Stimulated activated CD8-positive, alpha-beta memory T cell treated with anti-CD3 and anti-CD28 coated beads, Interleukin-7, amount 100 ng/mL, for 1 hour (primary cell): ENCODE data around the gene PEX26.
"Not testable (repeated sequence)": the region's sequence is repeated elsewhere in the genome, so short reads cannot be mapped to it uniquely, and the experiment has no call there.

Experiments used
- DNase-seq, 2 donors: peaks; one replicate each; pipeline ENCODE4 v3.0.0-alpha.2; 2020; ENCODE audit warnings: low read depth in 2 of 2

PEX26 gene

DNA sequence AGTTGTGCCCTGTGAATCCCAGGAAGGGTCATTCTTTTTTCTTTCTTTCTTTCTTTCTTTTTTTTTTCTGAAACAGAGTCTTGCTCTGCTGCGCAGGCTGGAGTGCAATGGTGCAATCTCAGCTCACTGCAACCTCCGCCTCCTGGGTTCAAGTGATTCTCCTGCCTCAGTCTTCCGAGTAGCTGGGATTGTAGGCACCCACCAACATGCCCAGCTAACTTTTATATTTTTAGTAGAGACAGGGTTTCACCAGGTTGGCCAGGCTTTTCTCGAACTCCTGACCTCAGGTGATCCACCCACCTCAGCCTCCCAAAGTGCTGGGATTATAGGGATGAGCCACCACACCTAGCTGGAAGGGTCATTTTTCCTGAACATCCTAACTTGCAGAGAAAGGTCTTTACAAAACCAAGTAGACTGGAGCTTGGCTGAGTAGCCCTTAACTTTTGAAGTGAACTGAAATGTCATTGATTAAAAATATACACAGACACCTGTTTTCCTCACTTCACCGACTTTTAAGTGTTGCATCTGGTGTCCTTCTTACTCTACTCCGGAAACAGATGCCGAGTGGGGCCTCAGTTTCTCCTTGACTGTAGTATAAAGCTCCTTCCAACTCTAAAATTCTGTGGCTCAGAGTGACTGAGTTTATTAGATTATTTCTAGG, 6.4 kb upstream of the PEX26 start:
- not testable (repeated sequence) for DNase-seq

DNA sequence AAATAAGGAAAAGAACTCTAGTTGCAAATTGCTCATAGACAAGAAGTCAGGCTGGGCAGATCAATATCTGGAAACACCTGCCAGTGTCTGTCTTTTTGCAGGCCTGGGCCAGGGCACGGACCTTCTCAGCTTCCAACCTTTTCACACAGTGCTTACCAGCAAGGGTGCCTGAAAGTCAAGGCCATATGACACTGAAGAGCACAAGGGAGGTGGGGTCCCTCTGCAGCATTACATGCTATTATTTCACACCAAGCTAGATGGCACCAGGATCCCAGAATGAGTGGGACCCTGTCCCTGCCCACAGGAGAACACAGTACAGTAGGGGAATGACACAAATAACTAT, 5.9 kb upstream of the PEX26 start:
- no peak for DNase-seq

DNA sequence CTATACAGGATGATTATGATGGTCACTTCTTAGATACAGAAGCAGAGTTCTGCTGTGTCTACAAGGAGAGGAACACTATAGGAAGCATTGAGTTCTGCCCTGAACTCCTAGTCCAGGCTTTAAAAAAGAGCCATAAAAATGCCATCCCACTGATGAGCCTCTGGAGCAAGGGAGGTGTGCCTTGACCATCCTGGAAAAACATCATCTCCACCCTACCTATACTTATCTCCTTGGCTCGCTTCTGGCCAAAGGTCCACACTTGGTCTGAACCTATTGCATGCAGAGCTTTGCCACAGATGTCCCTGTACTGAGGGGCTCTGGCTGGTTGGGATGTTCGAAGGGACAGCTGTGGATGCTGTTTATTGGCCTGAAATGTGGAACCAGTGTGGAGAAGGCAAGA, 4.3 kb upstream of the PEX26 start:
- no peak for DNase-seq

DNA sequence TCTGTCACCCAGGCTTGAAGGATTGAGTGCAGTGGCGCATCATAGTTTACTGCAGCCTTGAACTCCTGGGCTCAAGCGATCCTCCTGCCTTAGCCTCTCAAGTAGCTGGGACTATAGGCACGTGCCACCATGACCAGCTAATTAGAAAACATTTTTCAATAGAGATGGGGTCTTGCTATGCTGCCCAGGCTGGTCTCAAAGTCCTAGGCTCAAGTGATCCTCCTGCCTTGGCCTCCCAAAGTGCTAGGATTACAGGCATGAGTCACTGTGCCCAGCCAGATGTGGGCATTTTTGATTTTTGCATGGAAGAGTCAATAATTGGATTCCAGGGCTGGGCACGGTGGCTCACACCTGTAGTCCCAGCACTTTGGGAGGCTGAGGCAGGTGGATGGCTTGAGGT, 3.9 kb upstream of the PEX26 start:
- not testable (repeated sequence) for DNase-seq

DNA sequence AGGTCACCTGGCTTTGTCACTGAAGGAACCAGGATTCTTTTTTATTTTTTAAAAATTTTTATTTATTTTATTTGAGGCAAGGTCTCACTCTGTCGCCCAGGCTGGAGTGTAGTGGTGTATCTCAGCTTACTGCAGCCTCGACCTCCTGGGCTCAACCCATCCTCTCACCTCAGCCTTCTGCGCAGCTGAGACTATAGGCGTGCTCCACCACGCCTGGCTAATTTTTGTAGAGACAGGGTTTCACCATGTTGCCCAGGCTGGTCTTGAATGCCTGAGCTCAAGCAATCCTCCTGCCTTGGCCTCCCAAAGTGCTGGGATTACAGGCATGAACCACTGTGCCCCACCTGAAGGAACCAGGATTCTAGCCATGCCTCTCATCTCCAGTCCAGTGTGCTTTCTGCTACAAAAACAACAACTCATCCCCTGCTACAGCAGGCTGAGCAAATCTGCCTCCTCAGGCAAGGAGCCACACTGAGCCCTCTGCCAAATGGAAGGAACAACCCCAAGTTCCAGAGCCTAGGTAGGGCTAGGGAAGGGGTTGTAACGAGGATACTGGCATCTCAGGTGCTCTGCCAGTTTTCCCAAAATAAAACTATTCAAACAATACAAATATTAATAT, 2.6 kb upstream of the PEX26 start:
- DNase-seq: no peak

DNA sequence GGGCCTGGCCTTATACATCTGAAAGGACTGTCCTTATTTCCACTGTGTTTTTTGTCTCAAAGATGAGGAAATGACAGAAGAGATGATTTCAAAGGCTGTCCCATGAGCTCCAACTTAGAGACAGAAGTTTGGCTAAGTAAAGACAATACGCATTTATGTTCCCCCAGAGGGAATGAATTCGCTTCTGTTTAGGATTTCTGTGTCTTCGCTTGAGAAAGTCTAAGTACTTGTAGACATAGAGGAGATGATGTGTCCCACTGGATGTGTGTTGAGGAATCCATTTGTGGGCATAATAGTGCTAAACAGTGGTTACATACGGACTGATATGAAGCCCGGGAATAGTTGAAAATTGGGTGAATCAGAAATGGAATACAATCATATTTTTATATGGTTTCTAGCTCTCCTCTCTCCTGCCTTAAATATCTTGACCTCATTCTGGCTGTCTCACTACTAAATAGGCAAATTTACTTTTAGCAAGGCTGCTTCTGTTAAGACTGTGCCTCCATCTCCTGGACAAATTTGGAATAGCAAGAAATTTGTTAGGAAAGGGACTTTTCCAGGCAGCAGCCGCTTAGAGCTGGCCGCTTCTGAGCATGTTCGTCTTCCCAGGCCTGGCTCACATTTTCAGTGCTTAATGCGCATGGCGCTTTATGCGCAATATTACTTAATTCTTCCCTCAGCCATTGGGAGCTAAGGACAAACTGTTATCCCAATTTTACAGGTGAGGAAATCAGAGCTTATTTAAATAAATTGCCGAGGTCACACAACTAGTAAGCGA, 1.9 kb upstream of the PEX26 start:
- no peak for DNase-seq

DNA sequence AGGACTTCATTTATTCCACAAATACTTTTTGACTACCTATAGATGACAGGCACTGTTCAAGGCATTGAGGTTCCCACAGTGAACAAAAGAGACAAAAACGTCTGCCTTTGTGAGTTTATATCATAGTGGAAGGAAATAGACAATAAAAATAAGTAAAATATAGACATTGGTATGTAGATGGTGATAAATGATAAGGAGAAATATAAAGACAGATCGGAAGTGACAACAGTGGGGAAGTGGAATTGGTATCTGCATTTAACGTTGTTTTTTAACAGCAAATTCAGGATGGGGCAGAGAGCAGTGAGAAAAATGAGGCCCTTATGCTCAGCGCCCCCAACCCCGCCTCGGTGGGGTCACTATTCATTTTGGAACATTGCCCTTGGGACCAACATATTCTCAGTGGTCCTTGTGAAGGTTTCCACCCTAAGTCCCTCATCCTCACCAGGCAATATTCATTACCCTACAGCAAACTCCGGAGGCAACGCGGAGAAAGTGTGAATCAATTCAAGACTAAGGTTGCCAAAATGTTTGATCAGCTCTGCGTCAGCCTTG, 627 bp upstream of the PEX26 start:
- no peak for DNase-seq

DNA sequence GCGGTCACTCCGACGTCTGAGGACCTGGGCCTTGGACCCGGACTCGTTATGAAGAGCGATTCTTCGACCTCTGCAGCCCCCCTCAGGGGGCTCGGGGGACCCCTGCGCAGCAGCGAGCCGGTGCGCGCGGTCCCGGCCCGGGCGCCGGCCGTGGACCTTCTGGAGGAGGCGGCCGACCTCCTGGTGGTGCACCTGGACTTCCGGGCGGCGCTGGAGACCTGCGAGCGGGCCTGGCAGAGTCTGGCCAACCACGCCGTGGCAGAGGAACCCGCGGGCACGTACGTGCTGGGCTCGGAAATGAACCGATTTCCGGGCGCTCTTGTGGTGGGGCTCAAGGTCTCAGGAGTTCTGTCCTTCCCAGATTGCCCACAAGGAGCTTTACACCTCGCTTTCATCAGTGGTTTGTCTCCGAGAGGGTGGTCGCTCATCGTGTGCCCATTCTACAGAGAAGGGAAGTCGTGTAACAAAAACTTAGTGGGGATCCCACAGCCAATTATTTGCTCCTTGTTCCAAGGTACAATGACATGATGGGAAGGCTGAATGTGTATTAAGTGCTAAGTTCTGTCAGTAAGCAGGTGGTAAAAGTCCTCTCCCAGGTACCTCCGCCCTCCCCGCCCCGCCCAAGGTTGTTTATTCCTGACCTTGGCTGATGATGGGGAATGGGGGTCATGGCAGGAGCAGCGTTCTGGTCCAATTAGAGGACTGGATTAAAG, 695 bp downstream of the PEX26 start:
- no peak for DNase-seq

DNA sequence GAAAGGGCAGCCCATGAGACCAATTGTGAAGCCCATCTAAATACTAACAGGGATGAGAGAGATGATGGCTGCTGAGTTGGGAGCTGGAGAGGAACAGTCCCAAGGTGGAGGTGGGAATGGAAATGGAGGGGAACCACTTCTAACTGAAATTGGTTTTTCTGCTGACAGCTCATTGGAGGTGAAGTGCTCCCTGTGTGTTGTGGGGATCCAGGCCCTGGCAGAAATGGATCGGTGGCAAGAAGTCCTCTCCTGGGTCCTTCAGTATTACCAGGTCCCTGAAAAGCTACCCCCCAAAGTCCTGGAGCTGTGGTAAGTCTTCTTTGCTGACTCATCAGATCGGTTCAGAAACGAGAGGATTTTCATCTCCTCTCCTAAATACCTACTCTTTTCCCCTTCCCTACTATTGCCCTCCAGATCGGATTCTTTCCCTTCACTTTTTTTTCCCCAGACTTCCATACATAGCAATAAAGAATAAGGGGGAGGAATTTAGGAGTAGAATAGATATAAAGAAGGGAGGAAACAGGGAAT, 2.0 kb downstream of the PEX26 start:
- DNase-seq: no peak

DNA sequence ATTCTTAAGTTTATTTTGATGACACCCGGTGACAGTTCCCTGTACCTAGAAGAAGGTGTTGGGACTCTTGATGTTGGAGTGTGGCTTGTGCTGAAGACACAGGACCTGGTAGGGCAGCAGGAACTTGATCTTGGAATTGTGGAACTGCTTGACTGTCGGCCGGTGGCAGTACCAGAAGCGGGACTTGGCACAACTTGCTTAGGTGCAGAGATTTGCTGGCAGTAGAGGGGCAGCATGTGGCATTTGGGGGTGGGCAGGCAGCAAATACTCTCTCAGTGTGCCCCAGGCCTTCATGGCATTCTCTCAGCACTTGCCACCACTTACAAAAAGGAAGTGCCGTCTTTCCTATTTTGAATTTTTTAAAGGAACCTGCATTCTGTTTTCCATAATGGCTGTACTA, 3.6 kb downstream of the PEX26 start:
- no peak for DNase-seq

DNA sequence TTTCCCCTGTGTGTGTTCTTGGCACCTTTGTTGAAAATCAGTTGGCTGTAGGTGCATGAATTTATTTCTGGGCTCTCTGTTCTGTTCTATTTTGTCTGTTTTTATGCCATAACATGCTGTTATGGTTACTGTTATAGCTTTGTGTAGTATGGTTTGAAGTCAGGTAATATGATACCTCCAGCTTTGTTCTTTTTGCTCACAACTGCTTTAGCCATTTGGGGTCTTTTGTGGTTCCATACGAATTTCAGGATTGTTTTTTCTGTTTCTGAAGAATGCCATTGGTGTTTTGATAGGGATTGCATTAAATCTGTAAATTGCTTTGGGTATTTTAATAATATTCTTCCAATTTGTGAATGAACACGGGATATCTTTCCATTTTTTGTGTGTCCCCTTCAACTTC, 4.7 kb downstream of the PEX26 start:
- DNase-seq: no peak

DNA sequence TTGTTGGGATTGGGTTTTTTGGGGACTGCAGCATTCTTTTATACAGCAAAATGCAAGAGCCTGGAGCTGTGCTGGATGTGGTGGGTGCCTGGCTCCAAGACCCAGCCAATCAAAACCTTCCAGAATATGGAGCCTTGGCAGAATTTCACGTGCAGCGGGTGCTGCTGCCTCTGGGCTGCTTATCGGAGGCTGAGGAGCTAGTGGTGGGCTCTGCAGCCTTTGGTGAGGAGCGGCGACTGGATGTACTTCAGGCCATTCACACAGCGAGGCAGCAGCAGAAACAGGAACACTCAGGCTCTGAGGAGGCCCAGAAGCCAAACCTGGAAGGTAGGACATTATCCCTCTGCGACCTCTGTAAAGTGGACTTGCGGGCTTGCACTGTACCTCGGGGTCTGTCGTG, 5.6 kb downstream of the PEX26 start:
- no peak for DNase-seq

DNA sequence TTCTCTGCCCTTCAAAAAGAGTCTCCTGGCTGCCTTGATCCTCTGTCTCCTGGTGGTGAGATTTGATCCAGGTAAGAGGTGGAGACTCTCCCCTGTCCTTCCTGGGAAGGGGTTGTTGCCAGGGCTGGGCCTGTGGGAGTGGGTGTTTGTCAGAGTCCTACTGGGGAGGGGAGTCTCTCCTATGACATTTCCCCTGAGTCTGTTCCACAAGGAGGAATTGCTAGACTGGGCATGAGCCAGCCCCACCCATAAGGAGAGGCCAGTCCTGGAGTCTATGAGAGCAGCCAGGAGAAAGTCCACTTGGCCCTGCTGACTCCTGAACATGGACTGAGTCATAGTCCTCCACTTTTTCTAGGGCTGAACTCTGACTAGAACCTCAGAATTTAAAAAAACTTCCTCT, 7.4 kb downstream of the PEX26 start:
- no peak for DNase-seq

DNA sequence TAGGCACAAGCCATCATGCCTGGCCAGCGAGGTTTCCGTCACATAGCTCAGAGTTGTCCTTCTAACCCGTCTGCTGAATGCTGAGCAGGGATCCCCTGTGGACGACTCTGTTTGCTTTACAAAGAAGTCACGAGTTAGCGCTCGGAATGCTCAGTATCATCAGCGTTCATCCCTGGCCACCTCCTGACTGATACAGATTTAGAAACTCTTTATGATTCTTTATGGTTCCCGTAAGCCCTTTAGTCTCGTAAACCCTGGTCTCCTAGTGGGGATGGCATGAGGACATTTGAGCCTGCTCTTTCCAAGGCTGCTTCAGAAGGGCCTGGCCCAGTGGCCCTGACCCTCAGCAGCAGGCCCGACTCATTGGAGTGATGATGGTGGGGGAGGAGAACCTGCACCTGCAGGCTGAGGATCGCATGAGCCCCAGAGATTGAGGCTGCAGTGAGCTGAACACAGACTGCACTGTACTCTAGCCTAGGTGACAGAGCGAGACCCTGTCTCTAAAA, 9.6 kb downstream of the PEX26 start:
- DNase-seq: no peak

DNA sequence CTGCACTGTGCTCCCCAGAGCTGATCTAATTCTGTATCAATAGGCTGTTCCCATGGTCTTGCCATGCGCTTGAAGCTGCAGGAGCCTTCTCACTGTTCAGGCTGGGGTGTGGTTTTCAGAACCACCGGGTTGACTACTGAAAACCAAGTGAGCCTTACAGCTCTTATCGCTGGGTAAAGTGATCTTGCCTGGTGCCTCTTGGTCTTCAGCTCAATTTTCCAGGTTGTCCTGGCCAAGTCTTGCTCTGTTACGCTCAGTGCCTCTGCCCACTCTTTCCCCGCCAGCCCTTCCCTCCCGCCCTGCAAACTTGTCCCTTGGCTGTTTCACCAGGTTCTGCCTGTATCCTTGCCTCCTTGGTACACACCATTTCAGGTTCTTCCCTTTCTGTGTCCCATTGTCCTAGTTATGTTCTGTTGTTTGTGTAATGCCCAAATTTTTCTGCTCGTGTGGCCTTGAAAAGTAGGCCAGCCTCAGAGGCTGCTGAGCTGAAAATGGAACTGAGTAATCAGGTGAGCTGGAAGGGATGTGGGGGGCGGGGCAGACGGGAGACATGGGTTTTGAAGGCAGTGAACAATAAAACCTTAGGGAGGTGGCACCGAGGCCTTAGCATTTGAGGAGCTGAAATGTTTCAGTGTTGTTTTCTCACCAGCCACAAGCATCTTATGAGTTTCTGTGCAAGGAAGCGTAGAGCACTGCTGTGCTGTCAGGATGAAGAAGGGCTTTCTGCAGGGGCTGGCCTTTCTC, 11.2 kb downstream of the PEX26 start:
- DNase-seq: no peak

DNA sequence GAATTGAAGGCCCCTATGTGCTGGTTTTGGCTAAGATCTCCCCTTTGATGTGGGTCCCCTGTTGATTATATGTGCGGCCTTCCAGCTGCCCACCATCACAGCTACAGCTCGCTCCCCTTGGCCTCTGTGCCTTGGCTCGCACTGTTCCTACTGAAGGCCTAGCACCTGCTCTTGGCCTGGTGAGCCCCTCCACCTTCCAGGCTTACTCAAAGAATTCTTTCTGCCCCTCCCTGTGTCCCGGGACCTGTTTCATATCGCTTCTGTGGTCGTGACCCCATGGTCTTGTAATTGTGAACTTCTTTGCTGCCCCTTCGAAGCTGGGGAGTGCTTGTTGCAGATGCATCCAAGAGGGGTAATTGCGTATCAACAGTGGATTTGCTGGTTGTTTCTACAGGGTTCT, 12.5 kb downstream of the PEX26 start:
- DNase-seq: no peak

DNA sequence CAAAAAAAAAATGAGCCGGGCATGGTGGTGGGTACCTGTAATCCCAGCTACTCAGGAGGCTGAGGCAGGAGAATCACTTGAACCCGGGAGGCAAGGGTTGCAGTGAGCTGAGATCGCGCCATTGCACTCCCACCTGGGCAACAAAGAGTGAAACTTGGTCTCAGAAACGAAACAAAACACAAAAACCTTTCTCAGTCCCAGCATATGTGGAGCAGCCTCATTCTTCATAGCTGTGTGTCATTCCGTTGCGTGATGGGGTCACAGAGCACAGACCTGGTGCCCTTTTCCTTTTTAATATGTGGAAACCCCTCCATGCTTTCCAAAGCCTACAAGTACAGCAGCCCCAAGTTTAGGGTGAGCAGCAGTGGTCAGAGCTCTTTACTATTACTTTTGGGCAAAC, 13.7 kb downstream of the PEX26 start:
- no peak for DNase-seq

DNA sequence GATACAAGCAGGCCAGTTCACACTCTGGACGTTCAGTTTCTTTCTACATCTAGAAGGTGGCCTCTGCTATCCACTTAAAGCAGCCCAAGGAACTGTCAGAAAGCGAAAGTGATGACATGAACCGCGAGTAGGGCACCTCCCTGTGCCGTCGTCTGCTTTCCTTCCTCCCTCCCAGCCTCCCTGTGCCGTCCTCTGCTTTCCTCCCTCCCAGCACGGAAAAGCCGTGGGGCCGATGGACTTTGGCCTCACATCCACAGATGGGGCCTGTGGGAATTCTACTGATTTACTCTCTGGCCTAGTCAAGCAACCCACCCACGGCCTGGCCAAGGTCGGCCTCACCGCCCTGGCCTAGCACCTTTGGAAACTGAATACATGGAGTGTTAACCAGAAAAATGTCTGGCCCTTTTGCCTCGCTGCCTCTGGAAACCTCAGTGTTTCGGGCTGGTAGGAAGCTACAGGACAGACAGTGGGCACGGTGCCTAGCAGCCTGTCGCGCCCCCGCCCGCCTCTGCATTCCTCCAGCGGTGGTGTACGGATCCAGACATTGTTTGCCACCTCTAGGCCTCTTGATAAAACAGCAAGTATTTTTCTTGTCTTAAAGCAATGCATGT, 14.2 kb downstream of the PEX26 start:
- no peak for DNase-seq

DNA sequence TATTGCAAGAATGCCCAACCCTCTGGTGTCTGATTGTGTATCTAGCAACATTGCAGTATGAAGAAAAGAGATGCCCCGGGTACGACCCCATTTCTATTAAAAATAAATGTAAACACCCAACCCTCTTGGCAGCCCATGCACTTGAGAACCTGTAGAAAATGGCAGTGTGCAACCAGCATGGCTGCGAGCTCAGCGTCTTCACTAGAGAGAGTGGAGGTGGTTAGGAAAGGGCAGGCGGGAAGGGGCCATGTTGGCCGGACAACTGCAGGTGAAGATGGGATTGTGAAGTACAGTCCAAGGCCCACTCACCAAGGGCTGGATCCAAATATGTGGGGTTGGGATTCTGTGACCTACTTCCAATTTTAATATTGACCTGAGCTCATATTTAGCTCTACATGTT, 15.9 kb downstream of the PEX26 start:
- DNase-seq: no peak

DNA sequence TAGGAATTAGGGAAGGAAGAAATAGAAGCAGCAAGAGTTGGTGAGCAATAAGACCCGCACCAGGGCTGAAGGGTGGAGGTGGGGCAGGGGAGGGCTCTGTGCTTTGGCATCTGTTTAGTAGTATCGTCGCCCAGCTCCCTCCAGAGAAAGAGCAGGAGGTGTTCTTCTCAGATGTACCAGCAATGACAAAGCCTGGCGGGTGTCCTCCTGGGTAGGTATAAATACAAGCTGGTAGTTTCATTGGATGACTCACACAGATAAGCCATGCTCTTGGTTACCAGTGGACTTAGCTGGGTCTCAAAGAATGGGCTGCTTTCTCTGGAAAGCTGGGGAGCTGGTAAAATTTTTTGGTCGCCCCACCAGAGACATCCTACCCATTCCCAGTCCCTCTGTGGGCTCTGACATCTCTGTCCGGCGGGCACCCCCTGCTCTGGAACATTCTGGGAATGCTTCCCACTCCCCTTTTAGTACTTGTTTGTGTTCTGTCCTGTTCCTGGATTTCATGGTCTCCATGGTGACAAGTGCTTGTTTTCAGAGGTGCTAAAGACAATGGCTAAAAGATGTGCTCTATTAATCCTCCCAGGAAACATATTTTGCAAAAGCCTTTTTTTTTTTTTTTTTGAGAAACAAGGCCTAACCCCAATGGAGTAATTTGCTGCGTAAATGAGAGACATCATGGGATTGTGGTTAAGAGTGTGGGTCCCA, 17.5 kb downstream of the PEX26 start:
- DNase-seq: no peak
